BE2C (cell line): ENCODE data around the gene GABBR2.

Experiments used
- DNase-seq: peaks from one replicate; pipeline ENCODE4 v3.0.0-alpha.2; 2020
- H3K27me3 ChIP-seq: fragments of 250-450 bp; sonication (Bioruptor Pico); 2 replicates; pipeline ENCODE4 v1.5.1; 2020; ENCODE audit warnings: mild to moderate bottlenecking
- H3K36me3 ChIP-seq: fragments of 250-450 bp; sonication (Bioruptor Pico); 2 replicates; pipeline ENCODE4 v1.5.1; 2020; ENCODE audit warnings: mild to moderate bottlenecking
- H3K4me1 ChIP-seq: fragments of 250-450 bp; sonication (Bioruptor Pico); 2 replicates; pipeline ENCODE4 v1.5.1; 2020
- H3K4me3 ChIP-seq: 2 replicates; pipeline ENCODE4 v1.5.1; 2011; ENCODE audit warnings: low read depth, low read length
- H3K9me3 ChIP-seq: fragments of 250-450 bp; sonication (Bioruptor Pico); 2 replicates; pipeline ENCODE4 v1.5.1; 2020
- TF ChIP-seq, protein P1 (sequence below): IDR thresholded peaks from 2 replicates; pipeline ENCODE4 v1.5.1; 2012; ENCODE audit warnings: mild to moderate bottlenecking, low read depth, low read length

The GABBR2 gene

DNA sequence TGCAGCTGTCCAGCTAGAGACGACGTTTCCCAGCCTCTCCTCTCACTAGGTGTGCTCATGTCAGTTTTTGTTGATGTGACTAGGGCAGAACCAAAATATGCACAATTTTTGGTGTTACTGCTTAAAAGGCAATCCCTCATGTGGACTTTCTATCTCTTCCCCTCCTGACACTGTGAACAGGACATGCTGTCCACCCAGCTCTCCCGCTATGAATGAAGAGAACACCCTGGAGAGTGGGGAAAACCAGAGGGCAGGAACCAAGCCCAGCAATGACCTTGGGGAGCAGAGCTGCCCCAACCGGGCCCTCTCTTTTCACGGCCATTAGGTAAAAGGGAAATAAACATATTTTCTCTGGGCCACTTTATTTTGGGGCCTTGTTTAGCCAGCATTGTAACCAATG is 406.6 kb downstream of the GABBR2 start:
- H3K4me1 ChIP-seq = peaks cover 12% of the 10 kb centered on the region
- no peaks in the 10 kb centered on the region for H3K9me3 ChIP-seq
- no peaks in the 10 kb centered on the region for H3K36me3 ChIP-seq
- no peaks in the 10 kb centered on the region for H3K27me3 ChIP-seq
- DNase-seq = no peak
- TF ChIP-seq, protein P1, sequence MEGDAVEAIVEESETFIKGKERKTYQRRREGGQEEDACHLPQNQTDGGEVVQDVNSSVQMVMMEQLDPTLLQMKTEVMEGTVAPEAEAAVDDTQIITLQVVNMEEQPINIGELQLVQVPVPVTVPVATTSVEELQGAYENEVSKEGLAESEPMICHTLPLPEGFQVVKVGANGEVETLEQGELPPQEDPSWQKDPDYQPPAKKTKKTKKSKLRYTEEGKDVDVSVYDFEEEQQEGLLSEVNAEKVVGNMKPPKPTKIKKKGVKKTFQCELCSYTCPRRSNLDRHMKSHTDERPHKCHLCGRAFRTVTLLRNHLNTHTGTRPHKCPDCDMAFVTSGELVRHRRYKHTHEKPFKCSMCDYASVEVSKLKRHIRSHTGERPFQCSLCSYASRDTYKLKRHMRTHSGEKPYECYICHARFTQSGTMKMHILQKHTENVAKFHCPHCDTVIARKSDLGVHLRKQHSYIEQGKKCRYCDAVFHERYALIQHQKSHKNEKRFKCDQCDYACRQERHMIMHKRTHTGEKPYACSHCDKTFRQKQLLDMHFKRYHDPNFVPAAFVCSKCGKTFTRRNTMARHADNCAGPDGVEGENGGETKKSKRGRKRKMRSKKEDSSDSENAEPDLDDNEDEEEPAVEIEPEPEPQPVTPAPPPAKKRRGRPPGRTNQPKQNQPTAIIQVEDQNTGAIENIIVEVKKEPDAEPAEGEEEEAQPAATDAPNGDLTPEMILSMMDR = no peak
- no peak overlapping the region for H3K4me3 ChIP-seq

DNA sequence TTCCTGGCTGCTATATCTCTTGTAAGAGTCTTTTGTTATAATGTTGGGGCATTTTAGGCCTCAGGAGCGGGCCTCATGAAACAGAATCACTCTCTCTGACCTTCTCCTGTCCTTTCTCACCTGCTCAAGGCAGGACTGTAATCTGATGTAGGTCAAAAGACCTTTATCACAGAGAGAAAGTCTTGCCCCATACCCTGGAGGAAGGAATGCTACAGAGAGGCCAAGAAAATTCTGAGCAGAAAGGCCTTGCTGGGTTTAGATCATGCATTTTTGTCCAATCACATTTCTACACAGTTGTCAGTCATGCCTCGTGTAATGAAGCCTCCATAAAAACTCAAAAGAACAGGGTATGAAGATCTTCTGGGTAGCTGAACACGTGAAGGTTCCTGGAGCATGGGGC is 408.1 kb downstream of the GABBR2 start:
- TF ChIP-seq, protein P1 = no peak
- Histone ChIP-seq H3K27me3 (no peaks in the 10 kb centered on the region), H3K4me1 (peaks cover 8% of the 10 kb centered on the region), H3K4me3 (no peak overlapping the region), H3K36me3 (no peaks in the 10 kb centered on the region), H3K9me3 (no peaks in the 10 kb centered on the region)
- DNase-seq = no peak

DNA sequence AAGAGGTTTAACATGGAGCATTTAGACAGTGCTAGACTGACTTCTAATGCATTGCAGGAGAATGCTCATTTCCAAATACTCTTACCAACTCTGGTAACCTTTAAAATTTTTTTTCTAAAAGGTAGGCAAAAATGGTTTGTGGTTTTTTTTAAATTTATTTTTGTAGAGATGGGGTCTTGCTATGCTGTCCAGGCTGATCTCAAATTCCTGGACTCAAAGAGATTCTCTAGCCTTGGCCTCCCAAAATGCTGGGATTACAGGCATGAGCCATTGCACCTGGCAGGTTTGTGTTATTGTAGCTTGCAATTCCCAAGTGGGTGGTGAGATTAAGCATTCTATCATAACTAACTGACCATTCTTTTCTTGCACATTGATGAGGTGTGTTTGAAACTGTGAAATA is 410.3 kb downstream of the GABBR2 start:
- TF ChIP-seq, protein P1 = no peak
- DNase-seq = no peak
- no peaks in the 10 kb centered on the region for H3K36me3 ChIP-seq
- H3K27me3 ChIP-seq = no peaks in the 10 kb centered on the region
- no peak overlapping the region for H3K4me3 ChIP-seq
- peaks cover 1% of the 10 kb centered on the region for H3K4me1 ChIP-seq
- no peaks in the 10 kb centered on the region for H3K9me3 ChIP-seq

DNA sequence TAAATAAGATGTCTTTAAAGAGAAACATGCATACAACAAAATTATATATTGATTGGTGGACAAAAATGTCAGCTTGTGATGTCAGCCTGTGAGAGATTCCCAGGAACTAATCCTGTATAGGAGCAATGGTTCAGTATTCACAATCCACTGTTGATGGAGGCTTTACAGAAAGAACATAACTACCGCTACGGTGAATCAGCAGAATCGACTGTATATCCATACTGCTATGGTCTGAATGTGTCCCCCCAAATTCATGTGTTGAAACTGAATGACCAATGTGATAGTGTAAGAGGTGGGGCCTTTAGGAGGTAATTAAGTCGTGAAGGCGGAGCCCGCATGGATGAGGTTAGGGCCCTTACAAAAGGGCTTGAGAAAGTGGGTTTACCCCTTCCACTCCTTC is 412.9 kb downstream of the GABBR2 start:
- no peak for DNase-seq
- H3K9me3 ChIP-seq = no peaks in the 10 kb centered on the region
- TF ChIP-seq, protein P1 = no peak

DNA sequence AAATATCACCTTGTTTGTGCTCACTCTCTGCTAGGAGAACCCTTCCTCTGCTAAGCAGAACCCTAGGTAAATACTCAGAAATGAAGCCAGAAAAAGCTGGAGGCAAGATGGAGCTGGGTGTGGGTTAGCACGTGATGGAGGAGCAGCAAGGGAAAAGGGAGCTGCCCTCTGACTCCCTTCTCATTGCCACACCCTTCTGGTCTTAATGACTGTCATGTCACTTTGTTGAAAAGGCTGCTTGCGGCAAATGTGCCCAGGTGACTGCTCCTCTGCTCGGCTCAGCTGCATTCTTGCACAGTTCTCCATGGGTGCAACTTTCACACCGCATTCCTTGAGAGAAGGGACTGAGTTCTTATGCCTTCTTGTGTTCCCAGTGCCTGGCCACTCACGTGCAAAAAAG is 416.9 kb downstream of the GABBR2 start:
- TF ChIP-seq, protein P1 = no peak
- Histone ChIP-seq H3K4me1 (peaks cover 4% of the 10 kb centered on the region), H3K36me3 (no peaks in the 10 kb centered on the region), H3K4me3 (no peak overlapping the region), H3K9me3 (no peaks in the 10 kb centered on the region), H3K27me3 (no peaks in the 10 kb centered on the region)
- DNase-seq = no peak

More for the DNA sequence above, 412.9 kb downstream of the GABBR2 start:
- H3K36me3 ChIP-seq = no peaks in the 10 kb centered on the region
- H3K4me3 ChIP-seq = no peak overlapping the region
- no peaks in the 10 kb centered on the region for H3K27me3 ChIP-seq
- no peaks in the 10 kb centered on the region for H3K4me1 ChIP-seq

DNA sequence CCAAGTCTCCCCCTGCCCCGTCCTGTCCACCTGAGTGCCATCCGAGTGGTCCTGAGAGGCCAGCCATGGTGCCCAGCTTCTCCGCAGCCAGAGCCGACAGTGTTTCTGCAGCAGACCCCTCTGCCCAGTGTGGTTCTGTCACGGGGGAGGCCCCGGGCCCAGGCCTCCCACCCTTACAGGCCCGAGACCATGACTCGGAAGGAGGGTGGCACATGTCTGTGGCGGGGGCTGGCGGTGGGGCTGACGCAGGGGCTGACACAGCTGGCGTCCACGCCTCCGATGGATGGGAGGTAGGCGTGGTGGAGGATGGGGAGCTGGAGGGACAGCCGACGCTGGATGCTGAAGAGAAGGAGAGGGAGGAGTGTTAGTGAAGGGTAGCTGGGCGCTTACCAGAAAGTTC is 418.3 kb downstream of the GABBR2 start:
- TF ChIP-seq, protein P1 = no peak
- Histone ChIP-seq H3K4me3 (no peak overlapping the region), H3K27me3 (no peaks in the 10 kb centered on the region), H3K36me3 (no peaks in the 10 kb centered on the region), H3K9me3 (no peaks in the 10 kb centered on the region), H3K4me1 (peaks cover 4% of the 10 kb centered on the region)
- no peak for DNase-seq
